Measurements from ENCODE around the gene ANKRD65. TPM values are rescaled to one million over a fixed set of nuclear protein-coding genes. Genes with fewer than 3 reads are reported as not detected.
A peak's percentile ranks its signal among the peaks of the same experiment; 100 is the strongest.

Gene ANKRD65
- total and polyA plus RNA-seq, 3 donors from 2014 or later = 10.0 to 14.7 (median 10.4) TPM

DNA sequence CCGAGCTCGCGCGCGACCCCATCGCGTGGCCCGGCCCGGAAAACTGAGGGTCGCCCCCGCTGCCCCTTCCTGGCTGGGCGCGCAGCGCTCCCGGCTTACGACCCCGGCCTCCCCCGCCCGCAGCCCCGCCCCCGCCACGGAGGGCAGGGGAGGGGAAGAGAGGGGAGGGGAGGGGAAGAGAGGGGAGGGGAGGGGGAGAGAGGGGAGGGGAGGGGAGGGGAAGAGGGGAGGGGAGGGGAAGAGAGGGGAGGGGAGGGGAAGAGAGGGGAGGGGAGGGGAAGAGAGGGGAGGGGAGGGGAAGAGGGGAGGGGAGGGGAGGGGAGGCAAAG is 6.7 kb upstream of the ANKRD65 start:
- 0% methylated on average over 10 of the region's 22 CpGs; no CpG with 5 or more reads in 1 of the 2 donors for WGBS, 2 donors
- no peak for DNase-seq
- H3K4me1 ChIP-seq = peaks cover 38% of the 10 kb centered on the region

DNA sequence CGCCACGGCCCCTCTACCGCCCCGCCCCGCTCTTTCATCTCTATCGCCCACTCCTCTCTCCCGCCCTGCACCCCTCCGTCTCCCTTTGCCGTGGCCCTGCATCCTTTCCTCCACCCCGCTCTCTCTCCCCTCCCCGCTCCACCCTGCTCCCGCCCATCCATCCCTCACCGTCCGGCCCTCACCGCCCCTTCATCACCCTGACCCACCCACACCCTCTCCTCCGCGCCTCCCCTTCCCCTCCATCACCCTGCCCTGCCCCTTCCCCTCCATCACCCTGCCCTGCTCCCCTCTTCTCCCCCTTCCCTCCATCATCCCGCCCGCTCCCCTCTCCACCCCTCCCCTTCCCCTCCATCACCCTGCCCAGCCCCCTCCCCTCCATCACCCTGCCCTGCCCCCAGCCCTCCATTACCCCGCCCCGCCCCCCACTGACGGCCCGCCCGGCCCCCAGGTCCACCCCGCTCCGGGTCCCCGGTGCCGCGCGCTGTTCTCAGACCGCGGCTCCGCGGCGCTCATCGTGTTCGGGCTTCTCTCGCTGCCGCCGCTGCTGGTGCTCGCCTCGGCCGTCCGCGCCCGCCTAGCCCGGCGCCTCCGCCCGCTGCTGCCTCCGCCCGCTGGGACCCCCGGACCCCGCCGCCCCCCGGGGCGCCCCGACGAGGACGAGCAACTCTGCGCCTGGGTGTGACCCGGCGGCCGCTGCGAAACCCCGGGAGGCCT is 6.2 kb upstream of the ANKRD65 start:
- Histone ChIP-seq H3K27ac (peak overlapping the region in 1 of 2 donors; percentile 83), H3K4me1 (peaks cover 33% of the 10 kb centered on the region), H3K27me3 (no peaks in the 10 kb centered on the region), H3K4me3 (peak overlapping the region; percentile 48 to 57), H3K36me3 (ENCODE audit: low read depth, missing control alignments) (no peaks in the 10 kb centered on the region), H3K9me3 (no peaks in the 10 kb centered on the region)
- WGBS, 2 donors = 40 to 83% methylated on average over 19 to 34 of the region's 66 CpGs
- no peak for DNase-seq
- TF ChIP-seq, protein P1, sequence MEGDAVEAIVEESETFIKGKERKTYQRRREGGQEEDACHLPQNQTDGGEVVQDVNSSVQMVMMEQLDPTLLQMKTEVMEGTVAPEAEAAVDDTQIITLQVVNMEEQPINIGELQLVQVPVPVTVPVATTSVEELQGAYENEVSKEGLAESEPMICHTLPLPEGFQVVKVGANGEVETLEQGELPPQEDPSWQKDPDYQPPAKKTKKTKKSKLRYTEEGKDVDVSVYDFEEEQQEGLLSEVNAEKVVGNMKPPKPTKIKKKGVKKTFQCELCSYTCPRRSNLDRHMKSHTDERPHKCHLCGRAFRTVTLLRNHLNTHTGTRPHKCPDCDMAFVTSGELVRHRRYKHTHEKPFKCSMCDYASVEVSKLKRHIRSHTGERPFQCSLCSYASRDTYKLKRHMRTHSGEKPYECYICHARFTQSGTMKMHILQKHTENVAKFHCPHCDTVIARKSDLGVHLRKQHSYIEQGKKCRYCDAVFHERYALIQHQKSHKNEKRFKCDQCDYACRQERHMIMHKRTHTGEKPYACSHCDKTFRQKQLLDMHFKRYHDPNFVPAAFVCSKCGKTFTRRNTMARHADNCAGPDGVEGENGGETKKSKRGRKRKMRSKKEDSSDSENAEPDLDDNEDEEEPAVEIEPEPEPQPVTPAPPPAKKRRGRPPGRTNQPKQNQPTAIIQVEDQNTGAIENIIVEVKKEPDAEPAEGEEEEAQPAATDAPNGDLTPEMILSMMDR (IDR thresholded peaks at IDR 0.05) = no peak
- no peak for TF ChIP-seq POLR2A (IDR thresholded peaks at IDR 0.05)
- intact Hi-C loops (cut with DNase I; ENCODE audit: low total_unique reads) = no loop called here

More for the DNA sequence above, 6.7 kb upstream of the ANKRD65 start:
- Histone ChIP-seq H3K36me3 (ENCODE audit: low read depth, missing control alignments) (no peaks in the 10 kb centered on the region), H3K9me3 (no peaks in the 10 kb centered on the region), H3K4me3 (peak overlapping the region; percentile 48 to 57), H3K27ac (peak overlapping the region in 1 of 2 donors; percentile 83), H3K27me3 (no peaks in the 10 kb centered on the region)
- TF ChIP-seq POLR2A (IDR thresholded peaks at IDR 0.05) = no peak
- TF ChIP-seq, protein P1 (IDR thresholded peaks at IDR 0.05) = no peak
- intact Hi-C loops (cut with DNase I; ENCODE audit: low total_unique reads) = no loop called here

DNA sequence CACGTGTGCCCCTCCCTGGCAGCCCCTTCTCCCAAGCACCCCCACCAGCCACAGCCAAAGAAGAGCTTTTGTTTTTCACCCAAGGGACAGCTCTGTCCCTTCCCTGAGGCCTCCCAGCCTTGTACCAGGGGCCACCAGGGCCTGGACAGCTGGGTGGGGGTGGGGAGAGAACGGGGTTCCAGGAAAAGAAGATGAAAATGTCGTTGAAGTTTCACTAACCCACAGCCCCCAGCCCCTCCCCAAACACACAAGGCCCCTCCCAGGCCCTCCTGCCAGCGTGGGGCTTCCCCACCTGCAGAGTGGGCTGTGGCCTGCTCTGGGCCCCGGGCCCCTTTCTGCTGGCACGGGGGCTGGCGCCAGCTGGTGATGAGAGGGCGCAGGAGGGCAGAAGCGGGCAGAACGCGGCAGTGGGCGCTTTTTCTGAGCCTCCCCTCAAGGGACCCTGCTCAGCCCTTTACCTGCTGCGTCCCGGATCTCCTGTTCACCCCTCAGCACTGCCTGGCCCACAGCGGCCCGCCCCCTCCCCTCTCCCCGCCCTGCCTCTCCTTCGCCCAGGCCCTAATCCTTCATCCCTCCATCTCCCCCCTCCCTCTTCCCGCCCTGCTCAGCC is 5.5 kb upstream of the ANKRD65 start:
- DNase-seq = no peak
- H3K9me3 ChIP-seq = no peaks in the 10 kb centered on the region
- peaks cover 26% of the 10 kb centered on the region for H3K4me1 ChIP-seq
- no peak for TF ChIP-seq POLR2A (IDR thresholded peaks at IDR 0.05)
- TF ChIP-seq, protein P1 (IDR thresholded peaks at IDR 0.05) = no peak
- WGBS, 2 donors = 72 to 73% methylated on average over 8 to 19 of the region's 19 CpGs
- H3K36me3 ChIP-seq (ENCODE audit: low read depth, missing control alignments) = no peaks in the 10 kb centered on the region
- no peaks in the 10 kb centered on the region for H3K27me3 ChIP-seq
- intact Hi-C loops (cut with DNase I; ENCODE audit: low total_unique reads) = no loop called here
- peak overlapping the region; percentile 10 to 83 for H3K27ac ChIP-seq
- no peak overlapping the region for H3K4me3 ChIP-seq

DNA sequence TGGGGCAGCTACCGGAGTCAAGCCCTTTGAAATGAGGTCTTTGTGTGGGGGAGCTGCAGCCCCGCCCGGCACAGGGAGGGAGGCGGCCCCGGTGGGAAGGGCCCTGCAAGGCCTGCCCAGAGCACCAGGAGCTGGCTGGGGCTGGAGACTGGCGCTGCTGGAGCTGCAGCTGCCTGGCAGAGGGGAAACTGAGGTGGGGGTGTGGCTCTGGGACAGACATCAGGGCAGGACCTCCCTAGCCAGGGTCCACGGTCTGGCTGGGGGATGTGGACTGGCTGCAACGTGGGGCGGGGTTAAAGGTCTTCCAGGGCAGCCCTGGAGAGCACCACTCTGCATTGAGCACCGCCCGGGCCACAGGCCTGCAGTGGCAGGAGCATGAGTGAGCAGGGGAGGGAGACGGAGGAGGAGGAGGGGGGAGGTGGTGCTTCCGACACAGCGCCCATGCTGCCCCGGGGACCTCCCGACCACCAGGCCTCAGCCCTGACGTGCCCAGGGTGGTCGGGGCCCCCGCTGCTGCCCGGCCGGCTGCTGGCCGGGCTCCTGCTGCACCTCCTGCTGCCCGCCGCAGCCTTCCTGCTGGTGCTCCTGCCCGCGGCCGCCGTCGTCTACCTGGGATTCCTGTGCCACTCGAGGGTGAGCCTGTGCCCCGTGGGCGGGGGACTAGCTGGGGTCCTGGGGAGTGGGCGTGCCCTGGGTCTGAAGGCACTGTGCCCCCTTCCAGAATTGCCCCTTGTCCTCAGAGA is 4.8 kb upstream of the ANKRD65 start:
- Histone ChIP-seq H3K4me3 (no peak overlapping the region), H3K27ac (peak overlapping the region; percentile 10 to 83), H3K4me1 (peaks cover 26% of the 10 kb centered on the region), H3K36me3 (ENCODE audit: low read depth, missing control alignments) (no peaks in the 10 kb centered on the region), H3K27me3 (no peaks in the 10 kb centered on the region), H3K9me3 (no peaks in the 10 kb centered on the region)
- TF ChIP-seq, protein P1 (IDR thresholded peaks at IDR 0.05) = no peak
- no peak for TF ChIP-seq POLR2A (IDR thresholded peaks at IDR 0.05)
- no peak for DNase-seq
- 66 to 80% methylated on average over 11 to 26 of the region's 33 CpGs for WGBS, 2 donors
- intact Hi-C loops (cut with DNase I; ENCODE audit: low total_unique reads) = no loop called here
